Effector CD8-positive, alpha-beta T cell (primary cell): ENCODE data around the gene NEURL1.
"Not testable (repeated sequence)": the region's sequence is repeated elsewhere in the genome, so short reads cannot be mapped to it uniquely, and the experiment has no call there.

Source experiments
- DNase-seq: peaks from one replicate; lab custom pipeline; 2025; lab: John Stamatoyannopoulos, UW

The NEURL1 gene

GRCh38 chr10:103607051-103607450 lies 113.5 kb downstream of the NEURL1 start:
- not testable (repeated sequence) for DNase-seq

- not testable (repeated sequence) for DNase-seq
Observed at GRCh38 chr10:103608056-103608455, 114.6 kb downstream of the NEURL1 start.

GRCh38 chr10:103609231-103610082 lies 116.0 kb downstream of the NEURL1 start:
- no peak for DNase-seq

GRCh38 chr10:103610083-103610472 lies 116.6 kb downstream of the NEURL1 start:
- DNase-seq = no peak

- no peak for DNase-seq
Observed at GRCh38 chr10:103610921-103611511, 117.5 kb downstream of the NEURL1 start.

- no peak for DNase-seq
Observed at GRCh38 chr10:103612462-103613365, 119.2 kb downstream of the NEURL1 start.

- DNase-seq = no peak
Observed at GRCh38 chr10:103613616-103614015, 120.1 kb downstream of the NEURL1 start.

GRCh38 chr10:103614306-103615158 lies 121.0 kb downstream of the NEURL1 start:
- no peak for DNase-seq

GRCh38 chr10:103616705-103617601 lies 123.4 kb downstream of the NEURL1 start:
- no peak for DNase-seq

- no peak for DNase-seq
Observed at GRCh38 chr10:103617602-103618385, 124.3 kb downstream of the NEURL1 start.

- DNase-seq = no peak
Observed at GRCh38 chr10:103618575-103619423, 125.3 kb downstream of the NEURL1 start.

GRCh38 chr10:103619424-103620351 lies 126.2 kb downstream of the NEURL1 start:
- DNase-seq = no peak

- DNase-seq = no peak
Observed at GRCh38 chr10:103620352-103620740, 126.8 kb downstream of the NEURL1 start.

GRCh38 chr10:103620891-103621782 lies 127.6 kb downstream of the NEURL1 start:
- DNase-seq = no peak

GRCh38 chr10:103621783-103622125 lies 128.2 kb downstream of the NEURL1 start:
- no peak for DNase-seq

GRCh38 chr10:103622286-103622685 lies 128.8 kb downstream of the NEURL1 start:
- DNase-seq = no peak
